K562 (cell line): ENCODE data around the gene CLEC4F.

Source experiments
- CHD1 ChIP-seq: fragments of 200-600 bp; sonication (generic); IDR thresholded peaks from one replicate; pipeline ENCODE4 v1.6.1; 2012; ENCODE audit warnings: mild to moderate bottlenecking, moderate library complexity, low read length, inconsistent platforms
- GABPB1 ChIP-seq: sonication (generic); formaldehyde crosslinking; IDR thresholded peaks from 2 replicates; pipeline ENCODE4 v1.8.0; 2022; ENCODE audit warnings: mild to moderate bottlenecking, missing genetic modification reagents
- MYNN ChIP-seq, 2 experiments: sonication (generic); formaldehyde crosslinking in 1 of 2; IDR thresholded peaks; 2 replicates each; pipeline versions ENCODE4 v1.5.0 to v1.6.1; 2016 to 2020; ENCODE audit warnings: antibody characterized with exemption in 1 of 2, missing genetic modification reagents in 1 of 2
- NCOA1 ChIP-seq: fragments of 450-650 bp; IDR thresholded peaks from 2 replicates; pipeline ENCODE4 v1.6.1; 2016; ENCODE audit warnings: low read depth
- NFE2 ChIP-seq: IDR thresholded peaks from 2 replicates; pipeline ENCODE4 v1.6.1; 2014; ENCODE audit warnings: antibody characterized with exemption, low read depth
- POLR2AphosphoS5 ChIP-seq: IDR thresholded peaks from 2 replicates; pipeline ENCODE4 v1.6.1; 2011; ENCODE audit warnings: mild to moderate bottlenecking, low read depth, low read length, moderate library complexity; ENCODE audit not compliant: control insufficient read depth, insufficient read depth
- PRDM10 ChIP-seq: fragments of 450-650 bp; IDR thresholded peaks from 2 replicates; pipeline ENCODE4 v1.6.1; 2018; ENCODE audit not compliant: partially characterized antibody
- RFX5 ChIP-seq: IDR thresholded peaks from 2 replicates; pipeline ENCODE4 v1.6.1; 2011; ENCODE audit warnings: low read depth, mild to moderate bottlenecking, improper control_type of control experiment, low read length
- TRIM28 ChIP-seq: fragments of 450-650 bp; IDR thresholded peaks from 2 replicates; pipeline ENCODE4 v1.6.1; 2017
- YY1 ChIP-seq, 3 experiments: IDR thresholded peaks; 2 replicates each; pipeline ENCODE4 v1.6.1; 2011; ENCODE audit warnings: low read length in 2 of 3, mild to moderate bottlenecking in 2 of 3, moderate library complexity in 2 of 3, borderline replicate concordance in 1 of 3, control low read depth in 1 of 3, low read depth in 1 of 3; ENCODE audit not compliant: insufficient read depth in 3 of 3, insufficient replicate concordance in 2 of 3, control insufficient read depth in 1 of 3, insufficient read length in 1 of 3; ENCODE audit errors: extremely low read depth in 1 of 3
- ZBTB11 ChIP-seq, 3 experiments: fragments of 200-800 bp in 1 of 3; fragments of 250-450 bp in 1 of 3; fragments of 450-650 bp in 1 of 3; sonication (Bioruptor Pico) in 1 of 3; sonication (Bioruptor generic) in 1 of 3; formaldehyde crosslinking in 1 of 3; IDR thresholded peaks; 2 replicates each; pipeline versions ENCODE4 v1.6.1 to v1.8.0; 2016 to 2022; ENCODE audit warnings: mild to moderate bottlenecking in 2 of 3, missing genetic modification characterization in 2 of 3, missing compliant biosample characterization in 1 of 3, moderate library complexity in 1 of 3
- ZNF124 ChIP-seq: sonication (generic); formaldehyde crosslinking; IDR thresholded peaks from 2 replicates; pipeline ENCODE4 v1.8.1; 2022; ENCODE audit warnings: missing genetic modification reagents
- ZNF584 ChIP-seq: fragments of 200-800 bp; sonication (Bioruptor generic); IDR thresholded peaks from 2 replicates; pipeline ENCODE4 v1.6.1; 2016; ENCODE audit warnings: low read depth, mild to moderate bottlenecking, missing genetic modification characterization, missing compliant biosample characterization

- TF ChIP-seq NFE2 = no peak
- TF ChIP-seq CHD1 = no peak
- no peak for TF ChIP-seq ZBTB11 (CRISPR knock-in tag; IDR thresholded peaks at IDR 0.05)
- no peak for TF ChIP-seq TRIM28
- no peak for TF ChIP-seq RFX5
- TF ChIP-seq YY1 (IDR thresholded peaks at IDR 0.05; ENCODE audit: borderline replicate concordance in 1 of 3, control insufficient read depth in 1 of 3, extremely low read depth in 1 of 3, insufficient read depth in 3 of 3, insufficient read length in 1 of 3, insufficient replicate concordance in 2 of 3, low read depth in 1 of 3, low read length in 2 of 3) = no peak
- no peak for TF ChIP-seq MYNN (IDR thresholded peaks at IDR 0.05)
- no peak for TF ChIP-seq MYNN (CRISPR knock-in tag; IDR thresholded peaks at IDR 0.05)
- no peak for TF ChIP-seq PRDM10
- no peak for TF ChIP-seq GABPB1
- TF ChIP-seq ZNF584 (CRISPR knock-in tag) = no peak
- no peak for TF ChIP-seq POLR2AphosphoS5
- TF ChIP-seq NCOA1 = no peak
- TF ChIP-seq ZNF124 (CRISPR knock-in tag) = no peak
Observed at GRCh38 chr2:70771446-70771845, 49.0 kb downstream of the CLEC4F start.
